ENCODE data around the gene VSIG10L.

The VSIG10L gene

GRCh38 chr19:51337861-51338562 is 3.9 kb downstream of the VSIG10L start:
- DNase-seq: no peak

- no peak for DNase-seq
Measured at GRCh38 chr19:51337141-51337860, 4.6 kb downstream of the VSIG10L start.

- no peak for DNase-seq
Measured at GRCh38 chr19:51333836-51334460, 8.0 kb downstream of the VSIG10L start.

GRCh38 chr19:51331716-51332115 is 10.2 kb downstream of the VSIG10L start:
- DNase-seq: no peak

- no peak for DNase-seq
Measured at GRCh38 chr19:51331193-51331592, 10.7 kb downstream of the VSIG10L start.

- DNase-seq: no peak
Measured at GRCh38 chr19:51330366-51330765, 11.6 kb downstream of the VSIG10L start.

GRCh38 chr19:51329411-51329810 is 12.5 kb downstream of the VSIG10L start:
- DNase-seq: no peak

- DNase-seq: no peak
Measured at GRCh38 chr19:51327066-51328001, 14.6 kb downstream of the VSIG10L start.

- no peak for DNase-seq
Measured at GRCh38 chr19:51326216-51327065, 15.5 kb downstream of the VSIG10L start.

GRCh38 chr19:51325161-51325976 is 16.6 kb downstream of the VSIG10L start:
- no peak for DNase-seq

- DNase-seq: no peak
Measured at GRCh38 chr19:51324167-51324481, 17.8 kb downstream of the VSIG10L start.

- no peak for DNase-seq
Measured at GRCh38 chr19:51323481-51324166, 18.3 kb downstream of the VSIG10L start.

- DNase-seq: no peak
Measured at GRCh38 chr19:51321799-51322198, 20.1 kb downstream of the VSIG10L start.

GRCh38 chr19:51320280-51320657 is 21.7 kb downstream of the VSIG10L start:
- no peak for DNase-seq

- no peak for DNase-seq
Measured at GRCh38 chr19:51319649-51320279, 22.2 kb downstream of the VSIG10L start.

- DNase-seq: no peak
Measured at GRCh38 chr19:51318687-51319648, 23.0 kb downstream of the VSIG10L start.

- no peak for DNase-seq
Measured at GRCh38 chr19:51317968-51318367, 24.0 kb downstream of the VSIG10L start.

- no peak for DNase-seq
Measured at GRCh38 chr19:51317376-51317775, 24.6 kb downstream of the VSIG10L start.

- DNase-seq: no peak
Measured at GRCh38 chr19:51316688-51317087, 25.3 kb downstream of the VSIG10L start.

All from NCI-H146 (cell line).